ENCODE results near the gene POTEG.
"Not testable (repeated sequence)": the region's sequence is repeated elsewhere in the genome, so short reads cannot be mapped to it uniquely, and the experiment has no call there.

The POTEG gene

DNA sequence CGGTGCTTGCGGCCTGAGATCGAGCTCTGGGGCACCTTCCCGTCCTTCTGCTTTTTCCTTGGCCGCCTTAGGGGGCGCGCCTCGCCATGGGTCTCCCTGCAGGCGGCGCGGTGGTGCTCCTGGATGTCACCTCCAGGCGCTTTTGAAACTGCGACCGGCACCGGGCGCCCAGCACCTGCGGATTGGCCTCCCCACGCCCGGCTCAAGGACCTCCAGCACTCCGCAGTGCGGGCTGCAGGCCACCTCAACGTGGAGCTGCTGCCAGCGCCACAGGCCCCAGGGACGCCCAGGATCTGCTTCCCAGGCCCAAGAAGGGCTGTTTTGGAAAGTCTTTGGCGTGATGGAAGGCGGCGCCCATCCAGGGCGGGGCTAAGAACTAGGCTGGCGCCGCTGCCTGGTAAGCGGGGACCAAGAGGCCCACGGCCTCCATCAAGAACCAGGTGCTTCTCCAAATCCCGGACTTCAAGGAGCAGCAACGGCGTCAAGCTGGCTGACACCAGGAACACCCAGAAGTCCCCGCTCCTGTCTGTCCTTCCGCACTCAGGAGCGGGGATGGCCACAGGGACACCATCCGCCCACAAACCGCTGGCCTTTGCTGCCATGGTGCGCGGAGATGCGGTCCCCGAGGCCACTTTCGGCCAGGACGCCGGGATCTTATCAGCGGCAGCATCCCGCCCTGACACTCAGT, 61.2 kb downstream of the POTEG start:
- DNase-seq (ENCODE audit: low spot score): not testable (repeated sequence)

GRCh38 chr14:19371767-19372166, 62.4 kb downstream of the POTEG start:
- not testable (repeated sequence) for DNase-seq (ENCODE audit: low spot score)

DNA sequence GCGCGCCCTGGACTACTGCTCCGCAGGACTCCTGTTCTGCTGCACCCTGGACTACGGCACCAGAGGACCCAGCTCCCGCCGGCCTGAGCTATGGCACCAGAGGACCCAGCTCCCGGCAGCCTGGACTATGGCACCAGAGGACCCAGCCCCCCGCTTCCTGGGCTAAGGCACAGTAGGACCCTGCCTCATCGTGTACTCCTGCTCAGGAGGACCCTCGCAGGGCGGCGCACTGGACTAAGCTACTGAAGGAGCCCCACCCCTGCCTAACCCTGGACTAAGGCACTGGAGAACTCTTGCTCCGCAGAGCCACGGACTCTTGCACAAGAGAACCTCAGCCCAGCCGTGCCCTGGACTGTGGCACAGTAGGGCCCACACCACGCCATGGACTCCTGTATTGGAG, 71.3 kb downstream of the POTEG start:
- DNase-seq (ENCODE audit: low spot score): not testable (repeated sequence)

GRCh38 chr14:19362323-19362722, 71.8 kb downstream of the POTEG start:
- DNase-seq (ENCODE audit: low spot score): not testable (repeated sequence)

- DNase-seq (ENCODE audit: low spot score): not testable (repeated sequence)
Observed at GRCh38 chr14:19361636-19362253, 72.4 kb downstream of the POTEG start.

GRCh38 chr14:19360937-19361635, 73.1 kb downstream of the POTEG start:
- not testable (repeated sequence) for DNase-seq (ENCODE audit: low spot score)

Measured in GM20000 (cell line).